Uterus (tissue), 2 donors: ENCODE measurements around the gene PSMG1.

Source experiments
- POLR2A ChIP-seq, 2 donors: fragments of 450-650 bp; IDR thresholded peaks; one replicate each; pipeline ENCODE4 v1.6.1; 2016; ENCODE audit warnings: antibody characterized with exemption in 2 of 2, mild to moderate bottlenecking in 1 of 2, moderate library complexity in 1 of 2
- TF ChIP-seq, protein P1 (sequence below), 4 experiments: fragments of 200-600 bp in 2 of 4; fragments of 450-650 bp in 2 of 4; sonication (generic) in 2 of 4; IDR thresholded peaks; one replicate each; pipeline ENCODE4 v1.5.1; 2016 to 2019; ENCODE audit warnings: antibody characterized with exemption in 4 of 4, mild to moderate bottlenecking in 2 of 4, moderate library complexity in 1 of 4

- no peak for TF ChIP-seq POLR2A (IDR thresholded peaks at IDR 0.05)
- TF ChIP-seq, protein P1, sequence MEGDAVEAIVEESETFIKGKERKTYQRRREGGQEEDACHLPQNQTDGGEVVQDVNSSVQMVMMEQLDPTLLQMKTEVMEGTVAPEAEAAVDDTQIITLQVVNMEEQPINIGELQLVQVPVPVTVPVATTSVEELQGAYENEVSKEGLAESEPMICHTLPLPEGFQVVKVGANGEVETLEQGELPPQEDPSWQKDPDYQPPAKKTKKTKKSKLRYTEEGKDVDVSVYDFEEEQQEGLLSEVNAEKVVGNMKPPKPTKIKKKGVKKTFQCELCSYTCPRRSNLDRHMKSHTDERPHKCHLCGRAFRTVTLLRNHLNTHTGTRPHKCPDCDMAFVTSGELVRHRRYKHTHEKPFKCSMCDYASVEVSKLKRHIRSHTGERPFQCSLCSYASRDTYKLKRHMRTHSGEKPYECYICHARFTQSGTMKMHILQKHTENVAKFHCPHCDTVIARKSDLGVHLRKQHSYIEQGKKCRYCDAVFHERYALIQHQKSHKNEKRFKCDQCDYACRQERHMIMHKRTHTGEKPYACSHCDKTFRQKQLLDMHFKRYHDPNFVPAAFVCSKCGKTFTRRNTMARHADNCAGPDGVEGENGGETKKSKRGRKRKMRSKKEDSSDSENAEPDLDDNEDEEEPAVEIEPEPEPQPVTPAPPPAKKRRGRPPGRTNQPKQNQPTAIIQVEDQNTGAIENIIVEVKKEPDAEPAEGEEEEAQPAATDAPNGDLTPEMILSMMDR (IDR thresholded peaks at IDR 0.05): no peak
Observed at GRCh38 chr21:39196838-39197237, 13.6 kb upstream of the PSMG1 start.
